HepG2 (cell line): ENCODE results near the gene BIRC6.

ENCODE experiments used
- CREM ChIP-seq, 2 experiments: sonication (generic) in 1 of 2; formaldehyde crosslinking in 1 of 2; IDR thresholded peaks; 2 replicates each; pipeline versions ENCODE4 v1.4.0 to v1.6.1; 2016 to 2020; ENCODE audit warnings: antibody characterized with exemption in 1 of 2, mild to moderate bottlenecking in 1 of 2, missing genetic modification reagents in 1 of 2
- POLR2A ChIP-seq, 2 experiments: IDR thresholded peaks; 2 replicates each; pipeline ENCODE4 v1.6.1; 2011; ENCODE audit warnings: low read depth in 2 of 2, low read length in 2 of 2, mild to moderate bottlenecking in 1 of 2, moderate library complexity in 1 of 2; ENCODE audit not compliant: insufficient read depth in 1 of 2
- TFE3 ChIP-seq: IDR thresholded peaks from 2 replicates; pipeline ENCODE4 v1.6.1; 2016
- ZHX1 ChIP-seq: sonication (generic); formaldehyde crosslinking; IDR thresholded peaks from 2 replicates; pipeline ENCODE4 v1.8.1; 2022; ENCODE audit warnings: low read depth, mild to moderate bottlenecking, missing genetic modification reagents
- ZNF274 ChIP-seq: sonication (generic); formaldehyde crosslinking; IDR thresholded peaks from 2 replicates; pipeline ENCODE4 v1.5.1; 2020; ENCODE audit warnings: mild to moderate bottlenecking, missing genetic modification reagents
- ZNF446 ChIP-seq: sonication (generic); formaldehyde crosslinking; IDR thresholded peaks from 2 replicates; pipeline ENCODE4 v1.5.0; 2020; ENCODE audit warnings: mild to moderate bottlenecking, missing genetic modification reagents
- TF ChIP-seq, protein P1 (sequence below): sonication (generic); formaldehyde crosslinking; IDR thresholded peaks from 2 replicates; pipeline ENCODE4 v1.8.0; 2022; ENCODE audit warnings: mild to moderate bottlenecking, missing genetic modification reagents, borderline replicate concordance
- TF ChIP-seq, protein P2 (sequence below): sonication (generic); formaldehyde crosslinking; IDR thresholded peaks from 2 replicates; pipeline ENCODE4 v1.4.0; 2020; ENCODE audit warnings: missing genetic modification reagents
- TF ChIP-seq, protein P3 (sequence below): sonication (generic); formaldehyde crosslinking; IDR thresholded peaks from 2 replicates; pipeline ENCODE4 v1.4.0; 2020; ENCODE audit warnings: missing genetic modification reagents

GRCh38 chr2:32377928-32378327, 21.1 kb downstream of the BIRC6 start:
- TF ChIP-seq TFE3 (CRISPR knock-in tag), result no peak
- TF ChIP-seq ZNF446 (CRISPR knock-in tag), result no peak
- TF ChIP-seq ZNF274 (CRISPR knock-in tag), result no peak
- TF ChIP-seq POLR2A (IDR thresholded peaks at IDR 0.05; ENCODE audit: insufficient read depth in 1 of 2, low read depth in 2 of 2, low read length in 2 of 2), result no peak
- TF ChIP-seq ZHX1 (CRISPR knock-in tag), result no peak
- TF ChIP-seq, protein P1, sequence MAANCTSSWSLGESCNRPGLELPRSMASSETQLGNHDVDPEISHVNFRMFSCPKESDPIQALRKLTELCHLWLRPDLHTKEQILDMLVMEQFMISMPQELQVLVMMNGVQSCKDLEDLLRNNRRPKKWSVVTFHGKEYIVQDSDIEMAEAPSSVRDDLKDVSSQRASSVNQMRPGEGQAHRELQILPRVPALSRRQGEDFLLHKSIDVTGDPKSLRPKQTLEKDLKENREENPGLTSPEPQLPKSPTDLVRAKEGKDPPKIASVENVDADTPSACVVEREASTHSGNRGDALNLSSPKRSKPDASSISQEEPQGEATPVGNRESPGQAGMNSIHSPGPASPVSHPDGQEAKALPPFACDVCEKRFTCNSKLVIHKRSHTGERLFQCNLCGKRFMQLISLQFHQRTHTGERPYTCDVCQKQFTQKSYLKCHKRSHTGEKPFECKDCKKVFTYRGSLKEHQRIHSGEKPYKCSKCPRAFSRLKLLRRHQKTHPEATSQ (CRISPR knock-in tag), result no peak
- TF ChIP-seq, protein P2, sequence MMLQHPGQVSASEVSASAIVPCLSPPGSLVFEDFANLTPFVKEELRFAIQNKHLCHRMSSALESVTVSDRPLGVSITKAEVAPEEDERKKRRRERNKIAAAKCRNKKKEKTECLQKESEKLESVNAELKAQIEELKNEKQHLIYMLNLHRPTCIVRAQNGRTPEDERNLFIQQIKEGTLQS (CRISPR knock-in tag), result no peak
- TF ChIP-seq, protein P3, sequence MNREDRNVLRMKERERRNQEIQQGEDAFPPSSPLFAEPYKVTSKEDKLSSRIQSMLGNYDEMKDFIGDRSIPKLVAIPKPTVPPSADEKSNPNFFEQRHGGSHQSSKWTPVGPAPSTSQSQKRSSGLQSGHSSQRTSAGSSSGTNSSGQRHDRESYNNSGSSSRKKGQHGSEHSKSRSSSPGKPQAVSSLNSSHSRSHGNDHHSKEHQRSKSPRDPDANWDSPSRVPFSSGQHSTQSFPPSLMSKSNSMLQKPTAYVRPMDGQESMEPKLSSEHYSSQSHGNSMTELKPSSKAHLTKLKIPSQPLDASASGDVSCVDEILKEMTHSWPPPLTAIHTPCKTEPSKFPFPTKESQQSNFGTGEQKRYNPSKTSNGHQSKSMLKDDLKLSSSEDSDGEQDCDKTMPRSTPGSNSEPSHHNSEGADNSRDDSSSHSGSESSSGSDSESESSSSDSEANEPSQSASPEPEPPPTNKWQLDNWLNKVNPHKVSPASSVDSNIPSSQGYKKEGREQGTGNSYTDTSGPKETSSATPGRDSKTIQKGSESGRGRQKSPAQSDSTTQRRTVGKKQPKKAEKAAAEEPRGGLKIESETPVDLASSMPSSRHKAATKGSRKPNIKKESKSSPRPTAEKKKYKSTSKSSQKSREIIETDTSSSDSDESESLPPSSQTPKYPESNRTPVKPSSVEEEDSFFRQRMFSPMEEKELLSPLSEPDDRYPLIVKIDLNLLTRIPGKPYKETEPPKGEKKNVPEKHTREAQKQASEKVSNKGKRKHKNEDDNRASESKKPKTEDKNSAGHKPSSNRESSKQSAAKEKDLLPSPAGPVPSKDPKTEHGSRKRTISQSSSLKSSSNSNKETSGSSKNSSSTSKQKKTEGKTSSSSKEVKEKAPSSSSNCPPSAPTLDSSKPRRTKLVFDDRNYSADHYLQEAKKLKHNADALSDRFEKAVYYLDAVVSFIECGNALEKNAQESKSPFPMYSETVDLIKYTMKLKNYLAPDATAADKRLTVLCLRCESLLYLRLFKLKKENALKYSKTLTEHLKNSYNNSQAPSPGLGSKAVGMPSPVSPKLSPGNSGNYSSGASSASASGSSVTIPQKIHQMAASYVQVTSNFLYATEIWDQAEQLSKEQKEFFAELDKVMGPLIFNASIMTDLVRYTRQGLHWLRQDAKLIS (CRISPR knock-in tag), result no peak
- TF ChIP-seq CREM (IDR thresholded peaks at IDR 0.05), result no peak
- TF ChIP-seq CREM (CRISPR knock-in tag; IDR thresholded peaks at IDR 0.05), result no peak
